Transverse colon (tissue), 4 donors: ENCODE results near the gene SPP1. TPM values are rescaled to one million over a fixed set of nuclear protein-coding genes. Genes with fewer than 3 reads are reported as not detected.
"Not testable (repeated sequence)": the region's sequence is repeated elsewhere in the genome, so short reads cannot be mapped to it uniquely, and the experiment has no call there.

Experiments
- DNase-seq: peaks from one replicate; pipeline ENCODE4 v3.0.0-alpha.2; 2019
- H3K27ac ChIP-seq, 4 donors: fragments of 200-600 bp; sonication (generic); 2 replicates each; pipeline ENCODE4 v1.5.1; 2016 to 2018; ENCODE audit warnings: inconsistent platforms in 4 of 4
- H3K27me3 ChIP-seq: fragments of 200-600 bp; sonication (generic); 2 replicates; pipeline ENCODE4 v1.5.1; 2017; ENCODE audit warnings: inconsistent platforms
- H3K36me3 ChIP-seq, 4 donors: fragments of 200-600 bp; sonication (generic); 2 replicates each; pipeline ENCODE4 v1.5.1; 2017 to 2019; ENCODE audit warnings: inconsistent platforms in 4 of 4
- H3K4me1 ChIP-seq, 4 donors: fragments of 200-600 bp; sonication (generic); 2 replicates each; pipeline ENCODE4 v1.5.1; 2017 to 2020; ENCODE audit warnings: inconsistent platforms in 4 of 4
- H3K4me3 ChIP-seq, 4 donors: fragments of 200-600 bp; sonication (generic); 1 replicate in 1 of 4; 2 replicates in 3 of 4; pipeline versions ENCODE4 v1.5.1 to v1.6.1; 2017 to 2019; ENCODE audit warnings: inconsistent platforms in 4 of 4
- H3K9me3 ChIP-seq, 2 donors: fragments of 200-600 bp; sonication (generic); 2 replicates each; pipeline ENCODE4 v1.5.1; 2017 to 2019; ENCODE audit warnings: inconsistent platforms in 2 of 2
- CTCF ChIP-seq, 5 experiments: fragments of 200-600 bp in 3 of 5; fragments of 450-650 bp in 2 of 5; sonication (generic) in 3 of 5; IDR thresholded peaks; 1 replicate in 2 of 5; 2 replicates in 3 of 5; pipeline ENCODE4 v1.5.1; 2016 to 2017; ENCODE audit warnings: antibody characterized with exemption in 5 of 5, inconsistent platforms in 3 of 5, mild to moderate bottlenecking in 2 of 5, moderate library complexity in 1 of 5
- EP300 ChIP-seq: sonication (generic); formaldehyde crosslinking; IDR thresholded peaks from one replicate; pipeline ENCODE4 v1.6.1; 2017; ENCODE audit warnings: antibody characterized with exemption, low read depth
- POLR2A ChIP-seq: fragments of 450-650 bp; IDR thresholded peaks from one replicate; pipeline ENCODE4 v1.6.1; 2016; ENCODE audit warnings: antibody characterized with exemption, mild to moderate bottlenecking, moderate library complexity
- POLR2AphosphoS5 ChIP-seq, 3 donors: sonication (generic); formaldehyde crosslinking; IDR thresholded peaks; one replicate each; pipeline ENCODE4 v1.6.1; 2016; ENCODE audit warnings: antibody characterized with exemption in 3 of 3
- WGBS, 2 donors: methylation state at CpG; one replicate each; pipeline ENCODE4 v1.1.5; 2018; ENCODE audit warnings: low coverage in 1 of 2; 5-methylcytosine and 5-hydroxymethylcytosine counted together
- in situ Hi-C, 4 donors: fragments of 200-750 bp; cut with MboI; loops; one replicate each; pipeline versions ENCODE4 v1.15.0 to v1.15.1; 2017; ENCODE audit warnings: low sequenced_read_pairs in 3 of 4, low pct_ligation_motif_present in 1 of 4, low pct_unique_long_range_greater_than_20kb in 1 of 4
- intact Hi-C: fragments of 100-400 bp; cut with DNase I; formaldehyde crosslinking; loops from one replicate; pipeline ENCODE4 v1.15.1; 2023; ENCODE audit warnings: low total_unique reads
- total RNA-seq, 4 donors: library from RNA; depleted of rRNA; stranded (reverse); fragments of >200 nt; gene quantifications; one replicate each; pipeline ENCODE4 v1.1.0, GENCODE V29; 2016

SPP1 gene
- total RNA-seq, 4 donors from 2014 or later, result 5.6 to 23.5 (median 13.7) TPM

GRCh38 chr4:87937523-87937922 lies 38.0 kb upstream of the SPP1 start:
- in situ Hi-C loops, result no loop called here
- TF ChIP-seq EP300 (no peak), POLR2AphosphoS5 (IDR thresholded peaks at IDR 0.05) (no peak), CTCF (IDR thresholded peaks at IDR 0.05) (no peak), POLR2A (no peak)
- Histone ChIP-seq H3K36me3 (no peaks in the 10 kb centered on the region), H3K9me3 (peaks cover 0 to under 1% of the 10 kb centered on the region in 2 donors), H3K27me3 (no peaks in the 10 kb centered on the region), H3K27ac (no peak overlapping the region), H3K4me3 (no peak overlapping the region), H3K4me1 (no peaks in the 10 kb centered on the region)
- intact Hi-C loops, result no loop called here
- WGBS, 2 donors, result 88 to 94% methylated on average over 1 of the region's 1 CpG
- no peak for DNase-seq

DNA sequence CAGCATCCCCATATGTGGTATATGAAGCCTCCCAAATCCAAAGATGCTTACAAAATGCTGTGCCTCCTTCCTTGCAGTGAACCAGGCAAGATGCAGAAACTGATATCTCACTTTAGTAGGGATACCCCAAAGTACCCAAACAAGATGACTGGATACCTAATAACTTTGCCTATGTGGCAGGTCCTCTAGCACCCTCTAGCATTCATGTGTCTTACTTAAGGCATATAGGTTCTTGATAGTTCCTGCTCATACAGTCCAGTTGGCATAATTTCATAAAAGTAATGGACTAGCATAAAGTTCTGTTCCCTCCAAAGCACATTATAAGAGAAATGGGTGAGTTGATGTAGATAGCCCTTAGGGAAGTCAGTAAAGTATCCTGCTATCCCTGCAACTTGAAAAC lies 36.8 kb upstream of the SPP1 start:
- intact Hi-C loops, result loop anchor here (1.0 kb wide), 1 partner anchor 12 kb away; no protein-coding TSS in a partner anchor
- Histone ChIP-seq H3K4me1 (no peaks in the 10 kb centered on the region), H3K4me3 (no peak overlapping the region), H3K27ac (no peak overlapping the region), H3K9me3 (no peaks in the 10 kb centered on the region), H3K36me3 (no peaks in the 10 kb centered on the region), H3K27me3 (no peaks in the 10 kb centered on the region)
- in situ Hi-C loops, result no loop called here
- TF ChIP-seq POLR2AphosphoS5 (IDR thresholded peaks at IDR 0.05) (no peak), CTCF (IDR thresholded peaks at IDR 0.05) (no peak), EP300 (no peak), POLR2A (no peak)
- no peak for DNase-seq

DNA sequence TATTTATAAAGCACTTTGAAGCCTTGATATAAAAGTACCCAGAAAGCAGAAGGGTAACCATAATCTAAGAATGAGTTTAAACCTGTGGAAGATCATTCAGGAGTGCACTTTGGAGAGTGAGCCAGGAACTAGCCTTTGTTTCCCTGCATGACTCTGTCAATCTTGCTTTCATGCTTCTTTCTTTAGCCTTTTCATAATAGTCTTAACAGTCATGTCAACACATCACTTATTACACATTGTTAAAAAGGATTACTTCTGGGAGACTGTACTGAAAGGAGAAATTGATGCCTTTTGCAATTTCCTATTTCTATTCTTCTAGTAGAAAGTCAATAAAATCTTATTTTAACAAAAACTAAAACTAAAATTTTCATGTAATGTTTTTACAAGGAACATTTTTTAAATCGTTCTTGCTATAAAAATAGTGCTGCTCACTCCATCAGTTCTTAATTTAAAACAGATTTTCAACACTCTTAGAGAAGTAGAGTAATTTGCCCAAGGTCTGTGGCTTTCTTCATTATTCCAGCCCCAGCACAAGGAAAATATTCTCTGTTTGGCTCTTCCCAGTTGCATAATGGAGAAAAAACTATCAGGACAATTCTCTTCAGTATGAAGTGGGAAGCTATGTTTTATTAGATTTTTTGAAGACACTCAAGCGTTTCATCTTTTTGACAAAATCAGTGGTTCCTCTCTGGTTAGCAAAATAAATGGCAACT lies 35.4 kb upstream of the SPP1 start:
- 66 to 80% methylated on average over 2 of the region's 2 CpGs for WGBS, 2 donors
- no peaks in the 10 kb centered on the region for H3K4me1 ChIP-seq
- H3K27me3 ChIP-seq, result no peaks in the 10 kb centered on the region
- intact Hi-C loops, result no loop called here
- no peak for TF ChIP-seq POLR2A
- TF ChIP-seq EP300, result no peak
- TF ChIP-seq CTCF (IDR thresholded peaks at IDR 0.05), result no peak
- TF ChIP-seq POLR2AphosphoS5 (IDR thresholded peaks at IDR 0.05), result no peak
- H3K4me3 ChIP-seq, result no peak overlapping the region
- no peaks in the 10 kb centered on the region for H3K36me3 ChIP-seq
- DNase-seq, result no peak
- H3K27ac ChIP-seq, result no peak overlapping the region
- no peaks in the 10 kb centered on the region for H3K9me3 ChIP-seq
- in situ Hi-C loops, result no loop called here

DNA sequence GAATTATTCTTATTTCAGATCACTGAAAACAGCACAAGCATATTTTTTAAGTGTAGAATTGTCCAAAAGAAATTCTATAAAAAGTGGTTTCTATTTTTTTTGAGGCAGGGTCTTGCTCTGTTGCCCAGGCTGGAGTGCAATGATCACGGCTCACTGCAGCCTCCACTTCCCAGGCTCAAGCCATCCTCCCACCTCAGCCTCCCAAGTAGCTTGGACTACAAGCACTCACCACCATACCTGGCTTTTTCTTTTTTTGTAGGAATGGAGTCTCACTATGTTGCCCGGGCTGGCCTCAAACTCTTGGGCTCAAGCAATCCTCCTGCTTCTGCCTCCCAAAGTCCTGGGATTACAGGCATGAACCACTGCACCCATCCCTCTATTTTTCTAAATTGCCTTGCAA lies 34.7 kb upstream of the SPP1 start:
- in situ Hi-C loops, H3K27ac ChIP-seq, H3K9me3 ChIP-seq, H3K4me1 ChIP-seq, H3K4me3 ChIP-seq, H3K27me3 ChIP-seq, intact Hi-C loops, DNase-seq, H3K36me3 ChIP-seq: not testable (repeated sequence)
- 90 to 93% methylated on average over 2 of the region's 2 CpGs for WGBS, 2 donors
